Measurements from ENCODE around the gene KLHL9.

The KLHL9 gene

GRCh38 chr9:21289848-21290247 lies 45.4 kb downstream of the KLHL9 start:
- DNase-seq = no peak
- Mint-ChIP-seq H3K9me3 (no peaks in the 10 kb centered on the region), H3K36me3 (ENCODE audit: low read depth) (no peaks in the 10 kb centered on the region), H3K27me3 (ENCODE audit: low read depth, poor library complexity) (peaks cover 49% of the 10 kb centered on the region), H3K27ac (no peak overlapping the region), H3K4me1 (no peaks in the 10 kb centered on the region), H3K4me3 (no peak overlapping the region)
- no peak for TF ChIP-seq CTCF (IDR thresholded peaks at IDR 0.05)

- no peak for DNase-seq
- peaks cover 34% of the 10 kb centered on the region for H3K27me3 Mint-ChIP-seq (ENCODE audit: low read depth, poor library complexity)
- H3K4me3 Mint-ChIP-seq = no peak overlapping the region
- TF ChIP-seq CTCF (IDR thresholded peaks at IDR 0.05) = no peak
- no peaks in the 10 kb centered on the region for H3K4me1 Mint-ChIP-seq
- H3K27ac Mint-ChIP-seq = no peak overlapping the region
- H3K36me3 Mint-ChIP-seq (ENCODE audit: low read depth) = no peaks in the 10 kb centered on the region
- no peaks in the 10 kb centered on the region for H3K9me3 Mint-ChIP-seq
Measured at GRCh38 chr9:21287280-21287679, 47.9 kb downstream of the KLHL9 start.

GRCh38 chr9:21286659-21287058 lies 48.5 kb downstream of the KLHL9 start:
- peaks cover 41% of the 10 kb centered on the region for H3K27me3 Mint-ChIP-seq (ENCODE audit: low read depth, poor library complexity)
- no peaks in the 10 kb centered on the region for H3K9me3 Mint-ChIP-seq
- no peaks in the 10 kb centered on the region for H3K4me1 Mint-ChIP-seq
- no peaks in the 10 kb centered on the region for H3K36me3 Mint-ChIP-seq (ENCODE audit: low read depth)
- no peak overlapping the region for H3K4me3 Mint-ChIP-seq
- DNase-seq = no peak
- H3K27ac Mint-ChIP-seq = no peak overlapping the region
- TF ChIP-seq CTCF (IDR thresholded peaks at IDR 0.05) = no peak

- DNase-seq = no peak
- no peak overlapping the region for H3K4me3 Mint-ChIP-seq
- H3K27ac Mint-ChIP-seq = no peak overlapping the region
- TF ChIP-seq CTCF (IDR thresholded peaks at IDR 0.05) = no peak
- H3K9me3 Mint-ChIP-seq = no peaks in the 10 kb centered on the region
- no peaks in the 10 kb centered on the region for H3K4me1 Mint-ChIP-seq
- H3K36me3 Mint-ChIP-seq (ENCODE audit: low read depth) = no peaks in the 10 kb centered on the region
- H3K27me3 Mint-ChIP-seq (ENCODE audit: low read depth, poor library complexity) = peaks cover 42% of the 10 kb centered on the region
Measured at GRCh38 chr9:21286099-21286498, 49.1 kb downstream of the KLHL9 start.

GRCh38 chr9:21281275-21281674 lies 53.9 kb downstream of the KLHL9 start:
- no peak overlapping the region for H3K4me3 Mint-ChIP-seq
- no peak overlapping the region for H3K27ac Mint-ChIP-seq
- no peaks in the 10 kb centered on the region for H3K4me1 Mint-ChIP-seq
- TF ChIP-seq CTCF (IDR thresholded peaks at IDR 0.05) = no peak
- no peaks in the 10 kb centered on the region for H3K9me3 Mint-ChIP-seq
- no peak for DNase-seq
- no peaks in the 10 kb centered on the region for H3K36me3 Mint-ChIP-seq (ENCODE audit: low read depth)
- H3K27me3 Mint-ChIP-seq (ENCODE audit: low read depth, poor library complexity) = peaks cover 41% of the 10 kb centered on the region
